K562 (cell line): ENCODE data around the gene SRSF9. TPM values are rescaled to one million over a fixed set of nuclear protein-coding genes. Genes with fewer than 3 reads are reported as not detected.

ENCODE experiments used
- ARID1B ChIP-seq: fragments of 450-650 bp; IDR thresholded peaks from 2 replicates; pipeline ENCODE4 v1.6.1; 2016; ENCODE audit warnings: antibody characterized with exemption, mild to moderate bottlenecking, inconsistent platforms
- ATF2 ChIP-seq: sonication (generic); formaldehyde crosslinking; IDR thresholded peaks from 2 replicates; pipeline ENCODE4 v1.8.1; 2022; ENCODE audit warnings: missing genetic modification reagents
- CHD7 ChIP-seq: fragments of 200-600 bp; sonication (generic); IDR thresholded peaks from one replicate; pipeline ENCODE4 v1.6.1; 2012; ENCODE audit warnings: mild to moderate bottlenecking, low read depth, low read length, inconsistent platforms
- GMEB1 ChIP-seq: fragments of 250-450 bp; sonication (Bioruptor Pico); IDR thresholded peaks from 2 replicates; pipeline ENCODE4 v1.4.0; 2020; ENCODE audit warnings: mild to moderate bottlenecking
- MECOM ChIP-seq: fragments of 250-450 bp; sonication (Bioruptor Pico); IDR thresholded peaks from 2 replicates; pipeline ENCODE4 v1.8.0; 2022; ENCODE audit warnings: inconsistent platforms
- MEF2D ChIP-seq: conservative IDR thresholded peaks from 2 replicates; pipeline ENCODE4 v1.6.1; 2016; ENCODE audit warnings: low read depth, missing genetic modification characterization, missing compliant biosample characterization
- NR2C2 ChIP-seq, 2 experiments: fragments of 200-800 bp in 1 of 2; sonication (Bioruptor generic) in 1 of 2; sonication (generic) in 1 of 2; formaldehyde crosslinking in 1 of 2; IDR thresholded peaks; 2 replicates each; pipeline versions ENCODE4 v1.6.1 to v1.8.0; 2016 to 2022; ENCODE audit warnings: mild to moderate bottlenecking in 1 of 2, missing compliant biosample characterization in 1 of 2, missing genetic modification characterization in 1 of 2, missing genetic modification reagents in 1 of 2
- POLR2A ChIP-seq: fragments of 450-650 bp; conservative IDR thresholded peaks from 2 replicates; pipeline ENCODE4 v1.6.1; 2016
- POLR2AphosphoS2 ChIP-seq: IDR thresholded peaks from 2 replicates; pipeline ENCODE4 v1.6.1; 2012; ENCODE audit warnings: low read length, improper control_type of control experiment
- SUPT5H ChIP-seq: fragments of 450-650 bp; IDR thresholded peaks from 2 replicates; pipeline ENCODE4 v1.6.1; 2016
- ZNF449 ChIP-seq: fragments of 250-450 bp; sonication (Bioruptor Pico); IDR thresholded peaks from 2 replicates; pipeline ENCODE4 v1.8.0; 2022; ENCODE audit warnings: moderate library complexity, mild to moderate bottlenecking, inconsistent platforms
- polyA plus RNA-seq, 8 experiments: library from polyadenylated mRNA; depleted of rRNA in 4 of 8; stranded (reverse) in 5 of 8; unstranded in 3 of 8; fragments of >200 nt; fragmentation: Nextera tagmentation in 2 of 8; fragmentation: Illumina TruSeq in 1 of 8; extraction: Ambion mirVana in 2 of 8; extraction: Trizol in 1 of 8; gene quantifications; 2 replicates each; pipeline versions ENCODE4 v1.2.1 to v1.2.3, GENCODE V29; 2011 to 2014; ENCODE audit warnings: inconsistent platforms in 1 of 8, missing spikeins in 1 of 8
- total RNA-seq, 7 experiments: library from RNA; depleted of rRNA in 6 of 7; stranded (reverse); fragments of >200 nt in 6 of 7; fragmentation: Illumina TruSeq in 2 of 7; extraction: Trizol in 2 of 7; gene quantifications; 2 replicates each; pipeline versions ENCODE4 v1.2.1 to v1.2.3, GENCODE V29; 2011 to 2021; ENCODE audit warnings: low replicate concordance in 1 of 7

SRSF9 gene
- total and polyA plus RNA-seq, 9 of the 15 experiments (the other 6 are each of a cell fraction or from before 2014, with no cell fraction given), result 40.3 to 291 (median 230) TPM

- TF ChIP-seq CHD7, result no peak
- TF ChIP-seq ATF2, result no peak
- TF ChIP-seq ZNF449 (CRISPR knock-in tag), result no peak
- no peak for TF ChIP-seq MEF2D (tag)
- 0 out of 2 replicates have a peak, but pooled peaks have one; percentile 27 for TF ChIP-seq SUPT5H
- TF ChIP-seq MECOM, result no peak
- TF ChIP-seq POLR2A, result peak; percentile 46; the same call in 1 of the 2 replicates
- no peak for TF ChIP-seq NR2C2 (CRISPR knock-in tag; IDR thresholded peaks at IDR 0.05)
- no peak for TF ChIP-seq NR2C2 (tag; IDR thresholded peaks at IDR 0.05)
- TF ChIP-seq GMEB1, result no peak
- 0 out of 2 replicates have a peak, but pooled peaks have one; percentile 13 for TF ChIP-seq POLR2AphosphoS2
- TF ChIP-seq ARID1B, result no peak
These were observed 9.4 kb downstream of the SRSF9 start (continued) for GRCh38 chr12:120460157-120460556.
